Nephron progenitor cell (in vitro differentiated cells): ENCODE results near the gene ALOX15.

Experiments
- DNase-seq: peaks from one replicate; pipeline ENCODE4 v3.0.0; 2021
- H3K27ac Mint-ChIP-seq: 2 replicates; pipeline ENCODE4 v1.8.0; 2021; ENCODE audit warnings: mild to moderate bottlenecking, moderate library complexity, mixed read lengths
- H3K27me3 Mint-ChIP-seq: 2 replicates; pipeline ENCODE4 v1.8.0; 2021; ENCODE audit warnings: mild to moderate bottlenecking, low read depth, mixed read lengths; ENCODE audit not compliant: poor library complexity
- H3K36me3 Mint-ChIP-seq: 2 replicates; pipeline ENCODE4 v1.8.0; 2021; ENCODE audit warnings: low read depth, mixed read lengths
- H3K4me1 Mint-ChIP-seq: 2 replicates; pipeline ENCODE4 v1.8.0; 2021; ENCODE audit warnings: mixed read lengths
- H3K4me3 Mint-ChIP-seq: 2 replicates; pipeline ENCODE4 v1.8.0; 2021; ENCODE audit warnings: mild to moderate bottlenecking, moderate library complexity, mixed read lengths
- H3K9me3 Mint-ChIP-seq: 2 replicates; pipeline ENCODE4 v1.8.0; 2021; ENCODE audit warnings: mild to moderate bottlenecking, moderate library complexity, mixed read lengths
- TF ChIP-seq, protein P1 (sequence below): fragments of 200-600 bp; sonication (generic); IDR thresholded peaks from 2 replicates; pipeline ENCODE4 v1.5.0; 2021; ENCODE audit warnings: antibody characterized with exemption

ALOX15 gene

DNA sequence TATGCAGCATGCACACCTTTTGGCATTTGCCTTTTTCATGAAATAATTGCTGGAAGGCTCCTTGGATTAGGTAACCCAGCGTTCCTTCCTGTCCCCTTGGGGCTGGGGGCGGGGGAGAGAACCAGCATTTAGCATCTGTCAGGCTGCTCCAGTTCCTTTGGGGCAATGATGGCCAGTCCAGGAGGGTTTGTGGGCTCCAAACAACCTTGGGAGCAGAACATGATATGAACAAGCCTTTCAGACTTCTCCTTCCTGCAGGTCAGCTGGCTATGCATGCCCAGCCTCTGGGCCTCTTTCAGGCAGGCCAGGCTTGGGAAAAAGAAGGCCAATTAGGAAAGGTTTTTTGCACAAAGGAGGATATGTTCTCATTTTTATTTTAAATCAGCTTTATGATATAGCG is 58.3 kb downstream of the ALOX15 start:
- Mint-ChIP-seq H3K4me1 (peaks cover 74% of the 10 kb centered on the region), H3K27ac (no peak overlapping the region), H3K4me3 (peak overlapping the region; percentile 89), H3K9me3 (no peaks in the 10 kb centered on the region), H3K27me3 (peaks cover 53% of the 10 kb centered on the region), H3K36me3 (no peaks in the 10 kb centered on the region)
- TF ChIP-seq, protein P1, sequence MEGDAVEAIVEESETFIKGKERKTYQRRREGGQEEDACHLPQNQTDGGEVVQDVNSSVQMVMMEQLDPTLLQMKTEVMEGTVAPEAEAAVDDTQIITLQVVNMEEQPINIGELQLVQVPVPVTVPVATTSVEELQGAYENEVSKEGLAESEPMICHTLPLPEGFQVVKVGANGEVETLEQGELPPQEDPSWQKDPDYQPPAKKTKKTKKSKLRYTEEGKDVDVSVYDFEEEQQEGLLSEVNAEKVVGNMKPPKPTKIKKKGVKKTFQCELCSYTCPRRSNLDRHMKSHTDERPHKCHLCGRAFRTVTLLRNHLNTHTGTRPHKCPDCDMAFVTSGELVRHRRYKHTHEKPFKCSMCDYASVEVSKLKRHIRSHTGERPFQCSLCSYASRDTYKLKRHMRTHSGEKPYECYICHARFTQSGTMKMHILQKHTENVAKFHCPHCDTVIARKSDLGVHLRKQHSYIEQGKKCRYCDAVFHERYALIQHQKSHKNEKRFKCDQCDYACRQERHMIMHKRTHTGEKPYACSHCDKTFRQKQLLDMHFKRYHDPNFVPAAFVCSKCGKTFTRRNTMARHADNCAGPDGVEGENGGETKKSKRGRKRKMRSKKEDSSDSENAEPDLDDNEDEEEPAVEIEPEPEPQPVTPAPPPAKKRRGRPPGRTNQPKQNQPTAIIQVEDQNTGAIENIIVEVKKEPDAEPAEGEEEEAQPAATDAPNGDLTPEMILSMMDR, result no peak
- DNase-seq, result no peak

DNA sequence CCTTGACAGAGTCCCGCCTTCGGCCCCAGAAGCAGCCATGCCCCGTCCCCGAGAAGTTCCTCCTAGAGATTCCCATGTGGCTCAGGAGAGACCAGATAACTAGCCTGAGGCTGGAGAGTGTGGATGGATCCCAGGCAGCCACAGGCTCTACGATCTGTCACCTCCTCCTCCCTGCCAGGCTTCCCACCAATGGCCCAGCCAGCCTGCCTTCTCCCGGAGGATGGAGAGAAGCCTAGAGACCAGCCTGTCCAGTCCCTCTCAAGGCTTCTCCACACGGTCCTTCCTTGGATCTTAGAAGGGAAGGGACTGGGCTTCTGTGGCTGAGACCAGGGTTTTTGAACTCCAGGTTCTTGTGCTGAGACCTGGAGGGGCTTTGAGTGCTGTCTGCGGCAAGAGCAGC is 58.8 kb downstream of the ALOX15 start:
- H3K27ac Mint-ChIP-seq, result no peak overlapping the region
- H3K27me3 Mint-ChIP-seq, result peaks cover 51% of the 10 kb centered on the region
- H3K4me1 Mint-ChIP-seq, result peaks cover 74% of the 10 kb centered on the region
- no peaks in the 10 kb centered on the region for H3K36me3 Mint-ChIP-seq
- DNase-seq, result no peak
- H3K9me3 Mint-ChIP-seq, result peaks cover 3% of the 10 kb centered on the region
- H3K4me3 Mint-ChIP-seq, result peak overlapping the region; percentile 89
- TF ChIP-seq, protein P1, result no peak

DNA sequence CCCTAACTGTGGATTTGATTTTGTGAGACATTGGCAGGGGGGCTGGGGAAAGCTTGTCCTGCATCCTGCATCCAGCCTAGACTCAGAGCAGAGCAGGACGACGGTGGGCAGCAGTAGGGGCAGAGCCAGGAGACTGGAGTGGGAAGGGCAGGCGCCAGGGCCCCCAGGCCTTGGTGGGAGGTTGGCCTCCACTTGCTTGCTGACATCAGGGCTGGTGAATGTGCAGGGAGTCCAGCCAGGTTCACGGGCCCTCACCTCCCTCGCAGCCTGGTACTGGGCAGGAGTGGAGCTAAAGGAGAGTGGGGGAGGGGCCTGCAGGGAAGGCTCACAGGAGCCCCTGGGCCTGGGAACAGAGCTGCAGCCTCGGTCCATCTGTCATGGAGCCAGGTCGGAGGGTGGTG is 59.4 kb downstream of the ALOX15 start:
- no peak for DNase-seq
- Mint-ChIP-seq H3K27me3 (peaks cover 45% of the 10 kb centered on the region), H3K4me1 (peaks cover 78% of the 10 kb centered on the region), H3K27ac (no peak overlapping the region), H3K9me3 (peaks cover 4% of the 10 kb centered on the region), H3K36me3 (no peaks in the 10 kb centered on the region), H3K4me3 (no peak overlapping the region)
- TF ChIP-seq, protein P1, result no peak
